KMS-11 (cell line): ENCODE data around the gene SPTBN5.

ENCODE experiments used
- H2AFZ ChIP-seq: fragments of 200-600 bp; sonication (generic); 2 replicates; pipeline ENCODE4 v1.6.1; 2016; ENCODE audit warnings: antibody characterized with exemption, mixed run types, low read depth
- H3K27ac ChIP-seq: fragments of 200-600 bp; sonication (generic); 2 replicates; pipeline ENCODE4 v1.6.1; 2016; ENCODE audit warnings: mild to moderate bottlenecking, mixed run types
- H3K27me3 ChIP-seq: fragments of 200-600 bp; sonication (generic); 2 replicates; pipeline ENCODE4 v1.6.1; 2017; ENCODE audit warnings: mild to moderate bottlenecking, low read depth, mixed run types, moderate library complexity; ENCODE audit not compliant: insufficient read depth
- H3K36me3 ChIP-seq: fragments of 200-600 bp; sonication (generic); 2 replicates; pipeline ENCODE4 v1.6.1; 2017; ENCODE audit warnings: mild to moderate bottlenecking, mixed run types; ENCODE audit not compliant: insufficient read depth
- H3K4me1 ChIP-seq: fragments of 200-600 bp; sonication (generic); 2 replicates; pipeline ENCODE4 v1.6.1; 2016; ENCODE audit warnings: mild to moderate bottlenecking, low read depth, mixed run types; ENCODE audit not compliant: poor library complexity, severe bottlenecking
- H3K4me2 ChIP-seq: fragments of 200-600 bp; sonication (generic); 2 replicates; pipeline ENCODE4 v1.7.0; 2016; ENCODE audit warnings: mild to moderate bottlenecking, mixed run types
- H3K4me3 ChIP-seq: fragments of 200-600 bp; sonication (generic); IDR thresholded peaks from 2 replicates; pipeline ENCODE4 v1.6.1; 2017; ENCODE audit warnings: low read depth, low read length, mixed read lengths; ENCODE audit not compliant: insufficient read depth
- H3K79me2 ChIP-seq: fragments of 200-600 bp; sonication (generic); 2 replicates; pipeline ENCODE4 v1.6.1; 2016; ENCODE audit warnings: low read depth, mixed run types; ENCODE audit not compliant: insufficient read depth
- H3K9ac ChIP-seq: fragments of 200-600 bp; sonication (generic); 2 replicates; pipeline ENCODE4 v1.6.1; 2016; ENCODE audit warnings: mild to moderate bottlenecking, mixed run types
- H4K20me1 ChIP-seq: fragments of 200-600 bp; sonication (generic); 2 replicates; pipeline ENCODE4 v1.6.1; 2016; ENCODE audit warnings: mild to moderate bottlenecking, mixed run types; ENCODE audit not compliant: insufficient read depth
- CTCF ChIP-seq: fragments of 200-600 bp; sonication (generic); conservative IDR thresholded peaks from 2 replicates; pipeline ENCODE4 v1.6.1; 2017; ENCODE audit warnings: low read depth, mild to moderate bottlenecking, antibody characterized with exemption, low read length, moderate library complexity, mixed read lengths

Gene SPTBN5

GRCh38 chr15:41872166-41872747 is 21.6 kb downstream of the SPTBN5 start:
- no peak for TF ChIP-seq CTCF

DNA sequence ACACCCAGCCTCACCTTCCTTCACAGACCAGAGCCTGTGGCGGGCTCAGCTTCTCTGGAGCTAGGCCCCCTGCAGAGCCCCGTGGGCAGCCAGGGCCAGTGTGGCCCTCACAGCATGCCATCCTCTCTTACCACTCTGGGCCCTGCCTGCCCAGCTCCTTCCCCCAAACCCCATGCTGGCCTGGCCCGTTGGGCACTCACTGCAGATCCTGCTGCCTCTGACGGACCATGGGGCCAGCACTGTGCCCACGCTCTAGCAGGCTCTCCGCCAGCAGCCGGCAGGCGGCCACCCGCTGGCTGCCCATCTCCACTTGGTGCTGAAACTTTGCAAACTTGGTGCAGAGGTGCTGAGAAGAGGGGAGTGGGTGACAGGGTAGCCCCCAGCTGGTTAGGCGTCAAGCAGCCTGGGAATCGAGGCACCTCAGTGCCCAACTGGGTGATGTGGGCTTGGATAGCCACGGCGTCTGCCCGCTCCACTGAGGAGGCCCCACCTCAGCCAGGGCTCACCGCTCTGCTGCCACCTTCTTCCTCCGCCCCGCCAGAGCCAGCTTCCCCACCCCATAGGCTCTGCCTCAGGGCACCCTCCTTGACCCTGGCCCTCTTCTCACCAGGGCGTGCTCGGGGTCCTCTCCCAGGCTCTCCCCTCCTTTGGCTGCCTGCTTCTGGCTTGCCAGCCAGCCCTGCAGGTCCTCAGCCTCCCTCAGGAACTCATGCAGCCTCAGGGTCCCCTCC is 22.5 kb downstream of the SPTBN5 start:
- Histone ChIP-seq H3K27ac (no peak overlapping the region), H3K4me1 (no peaks in the 10 kb centered on the region), H3K9ac (no peak overlapping the region), H2AFZ (no peak overlapping the region), H3K36me3 (no peaks in the 10 kb centered on the region), H3K79me2 (no peaks in the 10 kb centered on the region), H4K20me1 (no peaks in the 10 kb centered on the region), H3K4me3 (no peak overlapping the region), H3K27me3 (peaks cover 59% of the 10 kb centered on the region), H3K4me2 (no peak overlapping the region)
- TF ChIP-seq CTCF = no peak

More at GRCh38 chr15:41872166-41872747, 21.6 kb downstream of the SPTBN5 start:
- H3K36me3 ChIP-seq = no peaks in the 10 kb centered on the region
- peaks cover 59% of the 10 kb centered on the region for H3K27me3 ChIP-seq
- H3K4me3 ChIP-seq = no peak overlapping the region
- H2AFZ ChIP-seq = no peak overlapping the region
- H3K4me2 ChIP-seq = no peak overlapping the region
- H3K9ac ChIP-seq = no peak overlapping the region
- H3K27ac ChIP-seq = no peak overlapping the region
- H3K4me1 ChIP-seq = no peaks in the 10 kb centered on the region
- H4K20me1 ChIP-seq = no peaks in the 10 kb centered on the region
- H3K79me2 ChIP-seq = no peaks in the 10 kb centered on the region

DNA sequence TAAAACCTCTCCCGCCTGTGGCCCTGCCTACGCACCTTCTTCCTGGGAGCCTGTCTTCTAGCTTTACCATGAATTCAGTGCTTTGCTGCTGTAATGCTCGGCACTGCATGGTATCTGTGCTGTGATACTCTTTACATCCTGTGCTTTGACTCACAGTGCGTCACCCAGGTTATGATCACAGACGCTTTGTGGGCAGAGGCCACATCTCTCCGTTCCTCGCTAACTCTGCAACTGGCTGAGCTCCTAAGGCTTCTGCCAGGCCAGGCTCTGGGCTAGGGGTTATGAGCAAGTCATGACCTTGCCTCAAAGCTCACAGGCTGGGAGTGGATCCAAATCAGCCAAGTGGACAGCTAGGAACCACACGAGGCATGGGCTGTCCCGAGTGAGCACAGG is 23.2 kb downstream of the SPTBN5 start:
- H3K4me3 ChIP-seq = no peak overlapping the region
- TF ChIP-seq CTCF = no peak
- no peaks in the 10 kb centered on the region for H3K4me1 ChIP-seq
- no peak overlapping the region for H3K27ac ChIP-seq
- no peak overlapping the region for H3K4me2 ChIP-seq
- peaks cover 62% of the 10 kb centered on the region for H3K27me3 ChIP-seq
- no peaks in the 10 kb centered on the region for H3K79me2 ChIP-seq
- no peak overlapping the region for H2AFZ ChIP-seq
- H4K20me1 ChIP-seq = no peaks in the 10 kb centered on the region
- H3K36me3 ChIP-seq = no peaks in the 10 kb centered on the region
- no peak overlapping the region for H3K9ac ChIP-seq

DNA sequence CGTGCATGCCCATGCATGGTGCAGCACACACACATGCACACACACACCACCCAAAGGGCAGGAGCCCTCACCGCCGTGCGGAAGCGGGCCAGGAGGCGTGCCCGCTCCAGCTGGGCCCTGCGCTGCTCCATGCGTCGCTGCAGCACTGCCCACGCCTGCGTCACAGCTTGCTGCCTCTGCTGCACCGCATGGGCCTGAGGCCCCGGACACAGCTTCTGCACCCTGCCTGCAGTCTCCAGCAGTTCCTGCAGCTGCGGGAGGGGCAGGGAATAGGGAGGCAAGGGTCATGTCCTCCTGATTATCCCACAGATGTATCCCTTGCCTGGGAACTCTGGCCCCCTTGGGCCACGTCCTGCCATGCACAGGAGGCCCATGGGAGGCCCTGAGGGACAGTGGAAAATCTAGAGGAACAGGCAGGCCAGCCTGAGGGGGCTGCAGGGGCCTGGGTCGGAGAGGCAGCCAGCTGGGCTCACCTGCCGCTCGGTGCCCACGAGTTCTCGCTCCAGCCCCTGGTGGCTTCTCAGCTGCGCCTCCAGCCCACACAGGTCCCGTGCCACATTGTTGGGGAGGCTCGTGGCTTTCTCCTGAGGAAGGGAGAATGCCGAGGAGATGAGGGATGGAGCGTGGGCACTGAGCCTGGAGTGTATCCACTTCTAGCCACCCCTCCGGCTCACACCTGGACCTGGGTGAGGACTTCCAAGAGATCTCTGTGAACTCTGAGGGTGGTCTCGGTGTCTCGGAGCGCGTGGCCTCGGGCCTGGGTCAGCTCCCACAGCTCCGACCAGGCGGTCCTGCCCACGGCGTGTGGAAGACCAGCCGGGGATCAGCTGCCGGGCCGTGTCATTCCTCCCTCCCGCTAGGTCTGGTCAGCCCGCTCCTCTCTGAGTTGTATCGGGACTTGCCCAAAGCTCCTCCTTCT is 23.8 kb downstream of the SPTBN5 start:
- Histone ChIP-seq H3K36me3 (no peaks in the 10 kb centered on the region), H3K9ac (no peak overlapping the region), H2AFZ (no peak overlapping the region), H3K4me1 (no peaks in the 10 kb centered on the region), H4K20me1 (no peaks in the 10 kb centered on the region), H3K27me3 (peaks cover 63% of the 10 kb centered on the region), H3K27ac (no peak overlapping the region), H3K4me3 (no peak overlapping the region), H3K4me2 (no peak overlapping the region), H3K79me2 (no peaks in the 10 kb centered on the region)
- TF ChIP-seq CTCF = no peak
